SK-N-SH (cell line): Measurements from ENCODE around the gene JADE2. TPM values are rescaled to one million over a fixed set of nuclear protein-coding genes. Genes with fewer than 3 reads are reported as not detected.

ENCODE experiments used
- CTCF ChIA-PET: fragments of 300-600, 350-600 bp; formaldehyde crosslinking; extraction: SDS; loops from one replicate; lab custom pipeline; 2021; lab: Yijun Ruan, JAX
- POLR2A ChIA-PET: fragments of 350-600 bp; sonication (Branson Sonifier 250); formaldehyde crosslinking; extraction: SDS; loops from one replicate; lab custom pipeline; 2020; ENCODE audit warnings: antibody characterized with exemption, inconsistent platforms; lab: Yijun Ruan, JAX
- DNase-seq: peaks from one replicate; pipeline ENCODE4 v3.0.0; 2012
- H2AFZ ChIP-seq: fragments of 200-600 bp; sonication (generic); 2 replicates; pipeline ENCODE4 v1.8.1; 2016; ENCODE audit warnings: antibody characterized with exemption, mild to moderate bottlenecking, low read depth
- H3F3A ChIP-seq: fragments of 200-600 bp; sonication (generic); replicated peaks from 2 replicates; pipeline ENCODE3; 2016; ENCODE audit warnings: antibody characterized with exemption, mild to moderate bottlenecking; ENCODE audit not compliant: insufficient read depth
- H3K27ac ChIP-seq, 2 experiments: fragments of 200-500 bp in 1 of 2; fragments of 200-600 bp in 1 of 2; sonication (Bioruptor generic) in 1 of 2; sonication (generic), shearing (Covaris generic) in 1 of 2; 2 replicates each; pipeline versions ENCODE4 v1.5.1 to v1.6.1; 2014 to 2016; ENCODE audit warnings: low read depth in 2 of 2, inconsistent platforms in 1 of 2, low read length in 1 of 2, mild to moderate bottlenecking in 1 of 2, mixed read lengths in 1 of 2
- H3K27me3 ChIP-seq: fragments of 200-600 bp; sonication (generic), shearing (Covaris generic); 2 replicates; pipeline ENCODE4 v1.6.1; 2016; ENCODE audit warnings: mixed run types; ENCODE audit not compliant: insufficient read depth
- H3K36me3 ChIP-seq, 2 experiments: fragments of 200-500 bp in 1 of 2; fragments of 200-600 bp in 1 of 2; sonication (Bioruptor generic) in 1 of 2; sonication (generic) in 1 of 2; replicated peaks in 1 of 2; 2 replicates each; pipeline versions ENCODE3 to v1.5.1; 2014 to 2016; ENCODE audit warnings: low read length in 1 of 2, mild to moderate bottlenecking in 1 of 2; ENCODE audit not compliant: insufficient read depth in 2 of 2, control insufficient read depth in 1 of 2
- H3K4me1 ChIP-seq, 2 experiments: fragments of 200-500 bp in 1 of 2; fragments of 200-600 bp in 1 of 2; sonication (Bioruptor generic) in 1 of 2; sonication (generic), shearing (Covaris generic) in 1 of 2; 2 replicates each; pipeline versions ENCODE4 v1.5.1 to v1.6.1; 2014 to 2016; ENCODE audit warnings: low read depth in 1 of 2, low read length in 1 of 2, mixed run types in 1 of 2; ENCODE audit not compliant: insufficient read depth in 2 of 2, control insufficient read depth in 1 of 2
- H3K4me2 ChIP-seq: fragments of 200-600 bp; sonication (generic), shearing (Covaris generic); 2 replicates; pipeline ENCODE4 v1.6.1; 2017; ENCODE audit warnings: mixed run types
- H3K4me3 ChIP-seq, 2 experiments: fragments of 200-500 bp in 1 of 2; fragments of 200-600 bp in 1 of 2; sonication (Bioruptor generic) in 1 of 2; sonication (generic), shearing (Covaris generic) in 1 of 2; 2 replicates each; pipeline versions ENCODE4 v1.5.1 to v1.8.1; 2014 to 2016; ENCODE audit warnings: low read depth in 2 of 2, inconsistent platforms in 1 of 2, low read length in 1 of 2, mild to moderate bottlenecking in 1 of 2, mixed read lengths in 1 of 2, moderate library complexity in 1 of 2
- H3K79me2 ChIP-seq: fragments of 200-600 bp; sonication (generic); 2 replicates; pipeline ENCODE4 v1.8.1; 2017; ENCODE audit warnings: mild to moderate bottlenecking; ENCODE audit not compliant: insufficient read depth
- H3K9ac ChIP-seq: fragments of 200-600 bp; sonication (generic); 2 replicates; pipeline ENCODE4 v1.6.1; 2017; ENCODE audit warnings: mixed run types
- H3K9me2 ChIP-seq: fragments of 200-600 bp; sonication (generic); 2 replicates; pipeline ENCODE4 v1.6.1; 2017; ENCODE audit warnings: mixed run types
- H3K9me3 ChIP-seq: fragments of 200-600 bp; sonication (generic); 2 replicates; pipeline ENCODE4 v1.6.1; 2017; ENCODE audit warnings: mixed run types, mild to moderate bottlenecking, moderate library complexity
- H4K20me1 ChIP-seq: fragments of 200-600 bp; sonication (generic); 2 replicates; pipeline ENCODE4 v1.6.1; 2017; ENCODE audit warnings: mild to moderate bottlenecking, mixed run types; ENCODE audit not compliant: insufficient read depth
- CHD2 ChIP-seq: fragments of 150-350 bp; IDR thresholded peaks from 2 replicates; pipeline ENCODE4 v1.6.1; 2018; ENCODE audit warnings: low read length; ENCODE audit not compliant: partially characterized antibody
- ELF1 ChIP-seq: IDR thresholded peaks from 2 replicates; pipeline ENCODE4 v1.4.0; 2012
- EP300 ChIP-seq, 2 experiments: IDR thresholded peaks; 2 replicates each; pipeline versions ENCODE4 v1.4.0 to v1.6.1; 2012; ENCODE audit warnings: borderline replicate concordance in 1 of 2, low read depth in 1 of 2, low read length in 1 of 2
- EZH2phosphoT487 ChIP-seq: fragments of 200-600 bp; sonication (generic); IDR thresholded peaks from 2 replicates; pipeline ENCODE4 v1.6.1; 2017; ENCODE audit warnings: low read depth, mixed run types, mild to moderate bottlenecking, antibody characterized with exemption, moderate library complexity, borderline replicate concordance
- FOXM1 ChIP-seq: IDR thresholded peaks from 2 replicates; pipeline ENCODE4 v1.4.0; 2012; ENCODE audit warnings: low read depth, mild to moderate bottlenecking
- GABPA ChIP-seq: IDR thresholded peaks from 2 replicates; pipeline ENCODE4 v1.4.0; 2012; ENCODE audit warnings: low read depth, mild to moderate bottlenecking
- JUND ChIP-seq: IDR thresholded peaks from 2 replicates; pipeline ENCODE4 v1.4.0; 2012
- MEF2A ChIP-seq: IDR thresholded peaks from 2 replicates; pipeline ENCODE4 v1.4.0; 2012; ENCODE audit warnings: low read depth, borderline replicate concordance
- MXI1 ChIP-seq: IDR thresholded peaks from 2 replicates; pipeline ENCODE4 v1.6.1; 2012; ENCODE audit warnings: mild to moderate bottlenecking, low read depth, low read length, improper control_type of control experiment
- NFIC ChIP-seq: IDR thresholded peaks from 2 replicates; pipeline ENCODE4 v1.4.0; 2012; ENCODE audit warnings: borderline replicate concordance
- PBX3 ChIP-seq: IDR thresholded peaks from 2 replicates; pipeline ENCODE4; 2012
- RAD21 ChIP-seq: IDR thresholded peaks from 2 replicates; pipeline ENCODE4 v1.6.1; 2012; ENCODE audit warnings: mild to moderate bottlenecking, low read length
- RFX5 ChIP-seq: IDR thresholded peaks from 2 replicates; pipeline ENCODE4 v1.6.1; 2012; ENCODE audit warnings: mild to moderate bottlenecking, improper control_type of control experiment, low read length
- SIN3A ChIP-seq: IDR thresholded peaks from 2 replicates; pipeline ENCODE4 v1.6.1; 2012; ENCODE audit warnings: low read depth, mild to moderate bottlenecking, low read length, moderate library complexity, borderline replicate concordance
- TCF12 ChIP-seq: IDR thresholded peaks from 2 replicates; pipeline ENCODE4 v1.4.0; 2012
- WGBS: methylation state at CpG from one replicate; pipeline ENCODE4 v1.1.6; 2017; ENCODE audit warnings: low lambda C conversion rate; 5-methylcytosine and 5-hydroxymethylcytosine counted together
- polyA plus RNA-seq, 3 experiments: library from polyadenylated mRNA; depleted of rRNA; stranded (reverse); fragments of >200 nt; gene quantifications; 2 replicates each; pipeline ENCODE4 v1.2.3, GENCODE V29; 2012
- TF ChIP-seq, protein P1 (sequence below): IDR thresholded peaks from 2 replicates; pipeline ENCODE4 v1.4.0; 2012; ENCODE audit warnings: low read depth
- TF ChIP-seq, protein P2 (sequence below): IDR thresholded peaks from 2 replicates; pipeline ENCODE4 v1.6.1; 2012; ENCODE audit warnings: mild to moderate bottlenecking, low read depth, low read length, moderate library complexity

The JADE2 gene
- polyA plus RNA-seq, 1 of the 3 experiments (the other 2 are of a cell fraction): 25.7 TPM

DNA sequence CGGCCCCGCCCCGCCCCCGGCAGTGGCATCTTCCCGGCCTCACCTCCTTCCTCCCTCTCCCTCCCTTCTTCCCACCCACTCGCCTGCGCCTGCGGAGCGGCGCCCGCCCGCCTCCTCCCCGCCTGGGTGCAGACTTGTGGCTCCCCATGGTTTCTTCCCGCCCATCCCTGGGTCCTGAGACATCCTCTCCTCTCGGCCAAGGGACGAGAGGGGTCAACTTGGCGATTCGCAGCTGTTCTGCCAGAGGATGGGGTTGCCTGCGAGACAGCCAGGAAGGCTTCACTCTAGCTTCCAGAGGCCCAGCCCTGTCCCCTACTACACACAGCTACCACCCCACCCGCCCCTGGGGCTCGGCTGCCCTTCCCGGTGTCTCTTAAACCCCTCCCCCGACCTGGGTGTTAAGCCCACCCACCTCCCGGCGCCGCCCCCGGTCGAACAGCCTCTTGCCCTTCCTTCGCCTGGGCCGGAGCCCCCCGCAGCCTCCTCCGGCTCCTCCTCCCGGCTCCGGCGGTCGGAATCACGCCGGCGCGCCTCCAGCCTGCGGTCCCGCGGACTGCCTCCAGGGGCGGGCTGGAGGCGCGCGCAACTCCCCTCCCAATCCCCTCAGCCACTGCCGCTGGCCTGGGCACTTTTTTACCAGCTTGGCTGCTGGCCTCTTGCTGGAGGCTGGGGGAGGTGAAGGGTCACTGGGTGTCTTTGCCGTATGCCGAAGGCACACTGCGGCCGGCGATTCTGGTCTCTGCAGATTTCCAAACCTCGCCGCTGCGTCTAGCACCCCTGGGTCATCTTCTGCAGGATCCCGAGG lies 1.9 kb downstream of the JADE2 start (continued):
- TF ChIP-seq EZH2phosphoT487 (no peak), JUND (no peak), NFIC (no peak), GABPA (no peak; the same call in 1 of the 2 replicates), EP300 (IDR thresholded peaks at IDR 0.05; ENCODE audit: borderline replicate concordance in 1 of 2, low read depth in 1 of 2, low read length in 1 of 2) (no peak), TCF12 (0 out of 2 replicates have a peak, but pooled peaks have one; percentile 4), SIN3A (peak; percentile 34; the same call in 1 of the 2 replicates), MXI1 (peak; percentile 26; the same call in 1 of the 2 replicates), CHD2 (peak; percentile 15), RFX5 (no peak), PBX3 (no peak)
- TF ChIP-seq, protein P1, sequence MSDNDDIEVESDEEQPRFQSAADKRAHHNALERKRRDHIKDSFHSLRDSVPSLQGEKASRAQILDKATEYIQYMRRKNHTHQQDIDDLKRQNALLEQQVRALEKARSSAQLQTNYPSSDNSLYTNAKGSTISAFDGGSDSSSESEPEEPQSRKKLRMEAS: no peak

GRCh38 chr5:134527961-134528424 lies 2.5 kb downstream of the JADE2 start:
- Histone ChIP-seq H3K4me2 (peak overlapping the region; percentile 99), H3K27me3 (no peaks in the 10 kb centered on the region), H3K36me3 (no peaks in the 10 kb centered on the region), H4K20me1 (peaks cover 53% of the 10 kb centered on the region), H3K9ac (peak overlapping the region; percentile 96), H3K4me3 (peak overlapping the region; percentile 90 to 92), H2AFZ (no peak overlapping the region), H3K79me2 (peaks cover 66% of the 10 kb centered on the region), H3K9me2 (no peaks in the 10 kb centered on the region), H3K4me1 (peaks cover 10 to 43% of the 10 kb centered on the region in 2 experiments; a peak in 3 of 4 replicates), H3K9me3 (no peaks in the 10 kb centered on the region), H3K27ac (peak overlapping the region; percentile 91 to 98), H3F3A (peaks cover 19% of the 10 kb centered on the region)
- WGBS: 77% methylated on average over 11 of the region's 14 CpGs
- ChIA-PET POLR2A (interaction anchor here (0.9 to 3.4 kb wide), 6 partner anchors 26 to 156 kb away, joined by 3 to 24 read pairs (median 8); partner anchors contain the start of genes CDKN2AIPNL and UBE2B), CTCF (interaction anchor here (0.5 to 5.5 kb wide), 25 partner anchors 9 to 404 kb away, joined by 3 to 53 read pairs (median 6); partner anchors contain the start of gene CDKN2AIPNL)
- TF ChIP-seq FOXM1 (no peak), MEF2A (no peak), RAD21 (no peak), ELF1 (no peak)
- TF ChIP-seq, protein P2, sequence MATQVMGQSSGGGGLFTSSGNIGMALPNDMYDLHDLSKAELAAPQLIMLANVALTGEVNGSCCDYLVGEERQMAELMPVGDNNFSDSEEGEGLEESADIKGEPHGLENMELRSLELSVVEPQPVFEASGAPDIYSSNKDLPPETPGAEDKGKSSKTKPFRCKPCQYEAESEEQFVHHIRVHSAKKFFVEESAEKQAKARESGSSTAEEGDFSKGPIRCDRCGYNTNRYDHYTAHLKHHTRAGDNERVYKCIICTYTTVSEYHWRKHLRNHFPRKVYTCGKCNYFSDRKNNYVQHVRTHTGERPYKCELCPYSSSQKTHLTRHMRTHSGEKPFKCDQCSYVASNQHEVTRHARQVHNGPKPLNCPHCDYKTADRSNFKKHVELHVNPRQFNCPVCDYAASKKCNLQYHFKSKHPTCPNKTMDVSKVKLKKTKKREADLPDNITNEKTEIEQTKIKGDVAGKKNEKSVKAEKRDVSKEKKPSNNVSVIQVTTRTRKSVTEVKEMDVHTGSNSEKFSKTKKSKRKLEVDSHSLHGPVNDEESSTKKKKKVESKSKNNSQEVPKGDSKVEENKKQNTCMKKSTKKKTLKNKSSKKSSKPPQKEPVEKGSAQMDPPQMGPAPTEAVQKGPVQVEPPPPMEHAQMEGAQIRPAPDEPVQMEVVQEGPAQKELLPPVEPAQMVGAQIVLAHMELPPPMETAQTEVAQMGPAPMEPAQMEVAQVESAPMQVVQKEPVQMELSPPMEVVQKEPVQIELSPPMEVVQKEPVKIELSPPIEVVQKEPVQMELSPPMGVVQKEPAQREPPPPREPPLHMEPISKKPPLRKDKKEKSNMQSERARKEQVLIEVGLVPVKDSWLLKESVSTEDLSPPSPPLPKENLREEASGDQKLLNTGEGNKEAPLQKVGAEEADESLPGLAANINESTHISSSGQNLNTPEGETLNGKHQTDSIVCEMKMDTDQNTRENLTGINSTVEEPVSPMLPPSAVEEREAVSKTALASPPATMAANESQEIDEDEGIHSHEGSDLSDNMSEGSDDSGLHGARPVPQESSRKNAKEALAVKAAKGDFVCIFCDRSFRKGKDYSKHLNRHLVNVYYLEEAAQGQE: no peak
- no peak for DNase-seq
